OCI-LY3 (cell line): ENCODE data around the gene CHST8.

Experiments used
- H2AFZ ChIP-seq: fragments of 200-600, 300-600 bp; shearing (Covaris generic); 2 replicates; pipeline ENCODE4 v1.6.0; 2014; ENCODE audit warnings: antibody characterized with exemption, low read depth, low read length
- H3K27ac ChIP-seq: fragments of 200-600, 300-600 bp; sonication (generic); 2 replicates; pipeline ENCODE4 v1.5.1; 2014; ENCODE audit warnings: mild to moderate bottlenecking, low read length, moderate library complexity, mixed read lengths
- H3K27me3 ChIP-seq: fragments of 200-600, 300-600 bp; sonication (generic); 2 replicates; pipeline ENCODE4 v1.6.1; 2014; ENCODE audit warnings: low read depth, low read length, mixed read lengths
- H3K36me3 ChIP-seq: fragments of 200-600, 300-600 bp; sonication (generic); replicated peaks from 2 replicates; pipeline ENCODE3; 2014; ENCODE audit warnings: low read depth, low read length, mixed read lengths
- H3K4me1 ChIP-seq: fragments of 300-600, 200-600 bp; sonication (generic); 2 replicates; pipeline ENCODE4 v1.6.1; 2014; ENCODE audit warnings: low read length, mixed read lengths
- H3K4me2 ChIP-seq: fragments of 200-600, 300-600 bp; sonication (generic); 2 replicates; pipeline ENCODE4 v1.6.1; 2014; ENCODE audit warnings: low read length, mixed read lengths
- H3K4me3 ChIP-seq: fragments of 300-600, 200-600 bp; sonication (generic); 2 replicates; pipeline ENCODE4 v1.5.1; 2014; ENCODE audit warnings: antibody characterized with exemption, mild to moderate bottlenecking, low read length, moderate library complexity
- H3K79me2 ChIP-seq: fragments of 300-600, 200-600 bp; shearing (Covaris generic); 2 replicates; pipeline ENCODE4 v1.6.1; 2014; ENCODE audit warnings: mild to moderate bottlenecking, low read length, mixed read lengths
- H3K9ac ChIP-seq: fragments of 300-600, 200-600 bp; shearing (Covaris generic); 2 replicates; pipeline ENCODE4 v1.6.0; 2014; ENCODE audit warnings: mild to moderate bottlenecking, low read length, moderate library complexity
- H3K9me3 ChIP-seq: fragments of 200-600, 300-600 bp; shearing (Covaris generic); 2 replicates; pipeline ENCODE4 v1.6.1; 2014; ENCODE audit warnings: low read length, mixed read lengths; ENCODE audit not compliant: insufficient read depth
- H4K20me1 ChIP-seq: fragments of 200-600, 300-600 bp; sonication (generic); 2 replicates; pipeline ENCODE4 v1.6.1; 2016; ENCODE audit warnings: low read length, mixed read lengths; ENCODE audit not compliant: insufficient read depth
- CTCF ChIP-seq: fragments of 200-600, 300-600 bp; sonication (generic); IDR thresholded peaks from 2 replicates; pipeline ENCODE4 v1.5.1; 2014; ENCODE audit warnings: antibody characterized with exemption, low read length, low read depth
- EZH2phosphoT487 ChIP-seq: fragments of 200-600 bp; shearing (Covaris generic); IDR thresholded peaks from 2 replicates; pipeline ENCODE4 v1.6.1; 2018; ENCODE audit warnings: antibody characterized with exemption, mixed run types, low read depth

Gene CHST8

DNA sequence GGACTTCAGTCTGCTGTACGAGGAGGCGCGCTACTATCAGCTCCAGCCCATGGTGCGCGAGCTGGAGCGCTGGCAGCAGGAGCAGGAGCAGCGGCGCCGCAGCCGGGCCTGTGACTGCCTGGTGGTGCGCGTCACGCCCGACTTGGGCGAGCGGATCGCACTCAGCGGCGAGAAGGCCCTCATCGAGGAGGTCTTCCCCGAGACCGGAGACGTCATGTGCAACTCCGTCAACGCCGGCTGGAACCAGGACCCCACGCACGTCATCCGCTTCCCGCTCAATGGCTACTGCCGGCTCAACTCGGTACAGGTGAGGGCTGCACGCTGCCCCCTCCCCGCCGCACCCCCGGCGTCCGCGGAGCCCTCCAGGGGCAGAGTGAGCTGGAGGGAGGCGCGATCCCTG is 189.5 kb downstream of the CHST8 start:
- H3K36me3 ChIP-seq: peaks cover 10% of the 10 kb centered on the region

GRCh38 chr19:33811736-33812387 is 190.1 kb downstream of the CHST8 start:
- Histone ChIP-seq H3K4me3 (no peak overlapping the region), H3K4me1 (peaks cover 2% of the 10 kb centered on the region), H3K4me2 (no peak overlapping the region), H3K9ac (no peak overlapping the region), H3K27me3 (no peaks in the 10 kb centered on the region), H3K79me2 (no peaks in the 10 kb centered on the region), H2AFZ (no peak overlapping the region), H3K27ac (no peak overlapping the region), H3K9me3 (no peaks in the 10 kb centered on the region), H4K20me1 (no peaks in the 10 kb centered on the region), H3K36me3 (peaks cover 8% of the 10 kb centered on the region)
- TF ChIP-seq CTCF: no peak
- TF ChIP-seq EZH2phosphoT487: no peak

More for the DNA sequence above, 189.5 kb downstream of the CHST8 start:
- Histone ChIP-seq H3K27ac (no peak overlapping the region), H3K27me3 (no peaks in the 10 kb centered on the region), H3K4me2 (no peak overlapping the region), H4K20me1 (no peaks in the 10 kb centered on the region), H2AFZ (no peak overlapping the region), H3K9ac (no peak overlapping the region), H3K9me3 (no peaks in the 10 kb centered on the region), H3K4me1 (no peaks in the 10 kb centered on the region), H3K79me2 (no peaks in the 10 kb centered on the region), H3K4me3 (no peak overlapping the region)
- TF ChIP-seq CTCF (no peak), EZH2phosphoT487 (no peak)

DNA sequence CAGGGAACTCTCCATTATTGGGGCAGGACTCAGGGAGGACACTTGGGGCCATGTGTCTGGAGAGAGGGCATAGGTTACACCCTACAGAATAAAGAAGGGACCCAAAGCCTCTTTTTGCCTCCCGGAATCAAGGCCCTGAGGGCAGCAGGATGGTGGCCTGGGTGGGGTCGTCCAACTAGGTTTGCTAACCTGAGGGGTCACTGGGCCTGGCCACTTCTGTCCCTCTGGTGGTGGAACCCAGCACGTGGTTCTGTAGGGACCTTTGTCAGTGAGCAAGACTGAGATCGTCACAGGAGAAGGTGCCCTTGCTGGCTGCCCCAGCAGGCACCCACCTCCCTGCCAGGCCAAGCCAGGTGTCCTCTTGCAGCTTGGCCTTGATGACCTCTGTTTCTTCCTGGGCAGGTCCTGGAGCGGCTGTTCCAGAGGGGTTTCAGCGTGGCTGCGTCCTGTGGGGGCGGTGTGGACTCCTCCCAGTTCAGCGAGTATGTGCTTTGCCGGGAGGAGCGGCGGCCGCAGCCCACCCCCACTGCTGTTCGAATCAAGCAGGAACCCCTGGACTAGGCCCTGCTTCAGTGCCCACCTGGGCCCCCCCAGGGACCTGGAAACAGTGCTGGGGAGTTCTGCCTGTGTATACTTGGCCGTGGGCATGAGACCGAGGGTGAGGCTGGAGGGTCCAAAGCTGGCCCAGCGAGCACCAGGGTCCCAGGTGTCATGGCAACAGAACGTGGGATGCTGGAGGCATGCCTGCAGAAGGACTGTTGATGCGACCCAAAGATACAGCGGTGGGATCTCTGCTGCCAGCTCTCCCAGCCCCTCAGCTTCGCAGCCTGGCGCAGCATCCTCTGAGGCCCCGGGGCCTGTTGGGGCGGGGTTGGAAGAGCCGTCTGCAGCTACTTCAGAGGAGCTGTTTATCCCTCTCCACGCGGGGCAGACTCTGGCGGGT is 190.9 kb downstream of the CHST8 start:
- peaks cover 6% of the 10 kb centered on the region for H3K36me3 ChIP-seq
- H2AFZ ChIP-seq: no peak overlapping the region
- peaks cover 6% of the 10 kb centered on the region for H3K4me1 ChIP-seq
- no peak overlapping the region for H3K4me3 ChIP-seq
- no peaks in the 10 kb centered on the region for H3K9me3 ChIP-seq
- no peaks in the 10 kb centered on the region for H4K20me1 ChIP-seq
- TF ChIP-seq EZH2phosphoT487 (no peak), CTCF (no peak)
- H3K79me2 ChIP-seq: no peaks in the 10 kb centered on the region
- no peak overlapping the region for H3K4me2 ChIP-seq
- H3K27me3 ChIP-seq: no peaks in the 10 kb centered on the region
- H3K9ac ChIP-seq: no peak overlapping the region
- no peak overlapping the region for H3K27ac ChIP-seq

DNA sequence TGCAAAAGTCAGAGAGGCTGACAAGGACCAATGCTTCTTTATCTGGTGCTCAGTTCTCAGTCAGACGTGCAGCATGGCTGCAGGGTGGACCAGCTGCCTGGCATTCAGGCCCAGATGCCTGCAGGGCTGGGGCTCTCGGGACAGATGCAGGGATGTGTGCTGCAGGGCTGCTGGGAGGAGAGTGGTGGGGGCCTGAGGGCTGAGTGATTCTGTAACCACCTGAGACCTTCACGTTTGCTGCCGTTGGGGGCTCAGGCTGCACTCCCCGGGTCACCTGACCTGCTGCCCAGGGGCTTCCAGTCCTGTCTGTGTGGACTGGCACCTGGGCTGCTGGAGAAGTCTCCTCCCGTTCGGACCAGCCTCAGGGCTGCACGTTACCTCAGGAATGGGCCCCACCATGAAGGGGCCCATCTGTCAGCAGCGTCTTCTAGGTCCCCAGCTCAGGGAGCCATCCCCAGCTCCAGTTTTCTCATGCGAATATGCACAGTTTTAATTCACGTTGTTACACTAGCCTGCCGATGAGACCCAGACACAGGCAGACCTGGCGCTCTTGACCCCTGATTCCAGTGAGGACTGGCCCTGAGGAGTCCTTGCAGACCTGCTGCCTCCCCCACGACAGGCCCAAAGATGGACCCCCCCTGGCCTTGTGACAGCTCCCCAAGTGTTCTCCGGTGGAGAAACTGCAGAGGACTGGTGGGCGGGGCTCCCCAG is 191.8 kb downstream of the CHST8 start:
- Histone ChIP-seq H3K27me3 (no peaks in the 10 kb centered on the region), H3K9ac (no peak overlapping the region), H3K36me3 (peaks cover 2% of the 10 kb centered on the region), H3K79me2 (no peaks in the 10 kb centered on the region), H3K4me2 (no peak overlapping the region), H3K27ac (no peak overlapping the region), H3K4me3 (no peak overlapping the region), H3K4me1 (peaks cover 6% of the 10 kb centered on the region), H2AFZ (no peak overlapping the region), H3K9me3 (no peaks in the 10 kb centered on the region), H4K20me1 (no peaks in the 10 kb centered on the region)
- TF ChIP-seq CTCF (no peak), EZH2phosphoT487 (no peak)
